ENCODE data around the gene UNC5CL.

- no peak for TF ChIP-seq EZH2 (IDR thresholded peaks at IDR 0.05; ENCODE audit: borderline replicate concordance, low read depth, low read length, poor library complexity, severe bottlenecking)
- no peak for TF ChIP-seq CTCF (conservative IDR thresholded peaks at IDR 0.05; ENCODE audit: low read depth, low read length)
Observed at GRCh38 chr6:41011673-41012072, 27.3 kb downstream of the UNC5CL start.
